Measurements from ENCODE around the gene PROM2. TPM values are rescaled to one million over a fixed set of nuclear protein-coding genes. Genes with fewer than 3 reads are reported as not detected.

Gene PROM2
- total RNA-seq, 1 experiment from 2014 or later = 64.2 TPM

GRCh38 chr2:95301186-95301585 lies 26.9 kb downstream of the PROM2 start:
- no peaks in the 10 kb centered on the region for H4K20me1 ChIP-seq (ENCODE audit: low read length)
- TF ChIP-seq CTCF (conservative IDR thresholded peaks at IDR 0.05; ENCODE audit: low read depth, low read length) = no peak
- TF ChIP-seq EZH2phosphoT487 (IDR thresholded peaks at IDR 0.05; ENCODE audit: borderline replicate concordance, low read length) = no peak
- H3K9me2 ChIP-seq (replicated peaks; ENCODE audit: low read length) = no peaks in the 10 kb centered on the region
- ATAC-seq (no peak), DNase-seq (no peak)
- CTCF ChIA-PET = no interaction called here
- H3F3A ChIP-seq (ENCODE audit: low read length, unreplicated experiment) = no peaks in the 10 kb centered on the region
- H3K4me1 ChIP-seq (ENCODE audit: insufficient read depth, low read length) = peaks cover 29% of the 10 kb centered on the region
- BruUV-seq (replicated peaks) = no TSS peak
- no peaks in the 10 kb centered on the region for H3K9me3 ChIP-seq (ENCODE audit: low read length)
- intact Hi-C loops (cut with micrococcal nuclease) = no loop called here
- POLR2A ChIA-PET (ENCODE audit: unreplicated experiment) = no interaction called here
- no peaks in the 10 kb centered on the region for H3K79me2 ChIP-seq (ENCODE audit: low read length)
- no peak overlapping the region for H3K4me2 ChIP-seq (ENCODE audit: low read length)
- no peak overlapping the region for H3K27ac ChIP-seq (ENCODE audit: low read length)
- H3K36me3 ChIP-seq (ENCODE audit: low read depth, low read length) = no peaks in the 10 kb centered on the region
- no peaks in the 10 kb centered on the region for H3K27me3 ChIP-seq (ENCODE audit: low read length)
- H3K9ac ChIP-seq (ENCODE audit: low read length) = no peak overlapping the region
- H2AFZ ChIP-seq (ENCODE audit: low read length) = no peak overlapping the region
- H3K4me3 ChIP-seq (ENCODE audit: low read length) = no peak overlapping the region

DNA sequence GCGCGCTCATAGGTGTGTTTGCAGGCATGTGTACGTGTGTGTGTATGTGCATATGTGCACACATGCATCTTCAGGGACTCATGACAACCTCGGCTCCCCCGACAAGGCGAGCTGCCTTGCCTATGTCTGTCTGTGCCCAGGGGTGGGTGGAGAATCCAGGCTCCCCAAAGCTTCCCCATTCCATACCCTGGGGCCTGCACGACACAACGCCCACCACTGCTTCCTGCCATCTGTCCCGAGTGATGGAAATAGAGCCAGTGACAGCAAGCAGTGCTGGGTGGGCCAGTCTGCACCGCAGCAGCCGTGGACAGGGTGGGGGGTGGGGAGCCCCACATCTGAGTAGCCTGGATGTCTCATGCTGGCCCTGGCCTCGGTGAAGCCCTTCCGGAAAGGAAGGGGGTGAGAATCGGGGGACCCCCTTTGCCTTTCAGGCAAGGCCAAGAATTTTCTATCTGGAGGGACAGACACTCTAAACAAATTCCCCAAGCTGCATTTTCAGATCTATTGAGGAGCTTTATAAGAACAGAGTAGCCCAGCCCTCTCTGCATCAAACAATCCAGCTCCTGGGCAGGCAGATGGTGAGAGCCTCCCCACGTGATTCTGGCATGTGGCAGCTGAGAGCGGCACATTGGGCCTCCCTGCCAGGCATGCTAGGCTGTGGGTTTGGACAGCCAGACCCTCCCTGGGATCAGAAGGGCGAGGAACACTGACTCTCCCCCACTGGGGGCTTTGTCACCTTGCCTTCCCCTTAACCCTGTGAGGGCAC lies 27.8 kb downstream of the PROM2 start:
- ChIA-PET POLR2A (ENCODE audit: unreplicated experiment) (no interaction called here), CTCF (no interaction called here)
- no peak overlapping the region for H3K4me3 ChIP-seq (ENCODE audit: low read length)
- H3K27me3 ChIP-seq (ENCODE audit: low read length) = no peaks in the 10 kb centered on the region
- no peaks in the 10 kb centered on the region for H4K20me1 ChIP-seq (ENCODE audit: low read length)
- H3K79me2 ChIP-seq (ENCODE audit: low read length) = no peaks in the 10 kb centered on the region
- no peaks in the 10 kb centered on the region for H3K9me3 ChIP-seq (ENCODE audit: low read length)
- ATAC-seq = no peak
- no TSS peak for BruUV-seq (replicated peaks)
- TF ChIP-seq EZH2phosphoT487 (IDR thresholded peaks at IDR 0.05; ENCODE audit: borderline replicate concordance, low read length) (no peak), CTCF (conservative IDR thresholded peaks at IDR 0.05; ENCODE audit: low read depth, low read length) (no peak), EZH2 (IDR thresholded peaks at IDR 0.05; ENCODE audit: low read length, unreplicated experiment) (no peak)
- no peaks in the 10 kb centered on the region for H3K36me3 ChIP-seq (ENCODE audit: low read depth, low read length)
- H3K4me2 ChIP-seq (ENCODE audit: low read length) = no peak overlapping the region
- intact Hi-C loops (cut with micrococcal nuclease) = no loop called here
- H3K4me1 ChIP-seq (ENCODE audit: insufficient read depth, low read length) = peaks cover 25% of the 10 kb centered on the region
- H3K9me2 ChIP-seq (replicated peaks; ENCODE audit: low read length) = no peaks in the 10 kb centered on the region
- DNase-seq = no peak
- H3K9ac ChIP-seq (ENCODE audit: low read length) = no peak overlapping the region
- H3F3A ChIP-seq (ENCODE audit: low read length, unreplicated experiment) = no peaks in the 10 kb centered on the region
- no peak overlapping the region for H2AFZ ChIP-seq (ENCODE audit: low read length)
- H3K27ac ChIP-seq (ENCODE audit: low read length) = no peak overlapping the region

GRCh38 chr2:95303191-95303919 lies 29.1 kb downstream of the PROM2 start:
- BruUV-seq (replicated peaks) = no TSS peak
- H3F3A ChIP-seq (ENCODE audit: low read length, unreplicated experiment) = no peaks in the 10 kb centered on the region
- H3K9ac ChIP-seq (ENCODE audit: low read length) = no peak overlapping the region
- peaks cover 20% of the 10 kb centered on the region for H3K4me1 ChIP-seq (ENCODE audit: insufficient read depth, low read length)
- POLR2A ChIA-PET (ENCODE audit: unreplicated experiment) = no interaction called here
- H3K4me3 ChIP-seq (ENCODE audit: low read length) = no peak overlapping the region
- no peaks in the 10 kb centered on the region for H3K9me3 ChIP-seq (ENCODE audit: low read length)
- DNase-seq (no peak), ATAC-seq (no peak)
- no peaks in the 10 kb centered on the region for H4K20me1 ChIP-seq (ENCODE audit: low read length)
- H3K27ac ChIP-seq (ENCODE audit: low read length) = no peak overlapping the region
- no peak overlapping the region for H3K4me2 ChIP-seq (ENCODE audit: low read length)
- CTCF ChIA-PET = no interaction called here
- H3K9me2 ChIP-seq (replicated peaks; ENCODE audit: low read length) = no peaks in the 10 kb centered on the region
- no peaks in the 10 kb centered on the region for H3K36me3 ChIP-seq (ENCODE audit: low read depth, low read length)
- TF ChIP-seq EZH2 (IDR thresholded peaks at IDR 0.05; ENCODE audit: low read length, unreplicated experiment) = no peak
- no peak for TF ChIP-seq CTCF (conservative IDR thresholded peaks at IDR 0.05; ENCODE audit: low read depth, low read length)
- no peak for TF ChIP-seq EZH2phosphoT487 (IDR thresholded peaks at IDR 0.05; ENCODE audit: borderline replicate concordance, low read length)
- intact Hi-C loops (cut with micrococcal nuclease) = no loop called here
- no peaks in the 10 kb centered on the region for H3K79me2 ChIP-seq (ENCODE audit: low read length)
- H3K27me3 ChIP-seq (ENCODE audit: low read length) = no peaks in the 10 kb centered on the region
- no peak overlapping the region for H2AFZ ChIP-seq (ENCODE audit: low read length)

Measured in PC-3 (cell line).